Activated CD4-positive, alpha-beta T cell treated with anti-CD3 and anti-CD28 coated beads, Interleukin-2, amount 10 ng/mL, durations not matched to agents 24 days and 14 days (primary cell): ENCODE data around the gene YIF1A. TPM values are rescaled to one million over a fixed set of nuclear protein-coding genes. Genes with fewer than 3 reads are reported as not detected.
"Not testable (repeated sequence)": the region's sequence is repeated elsewhere in the genome, so short reads cannot be mapped to it uniquely, and the experiment has no call there.

Source experiments
- DNase-seq: peaks from one replicate; pipeline ENCODE4 v3.0.0; 2022
- H3K27ac Mint-ChIP-seq: one replicate; pipeline ENCODE4 v1.8.0; 2022; ENCODE audit warnings: mild to moderate bottlenecking, mixed read lengths
- H3K27me3 Mint-ChIP-seq: one replicate; pipeline ENCODE4 v1.8.0; 2022; ENCODE audit warnings: mixed read lengths
- H3K36me3 Mint-ChIP-seq: one replicate; pipeline ENCODE4 v1.8.0; 2022; ENCODE audit warnings: low read depth, mild to moderate bottlenecking, mixed read lengths
- H3K4me1 Mint-ChIP-seq: one replicate; pipeline ENCODE4 v1.8.0; 2021; ENCODE audit warnings: mixed read lengths
- H3K4me3 Mint-ChIP-seq: one replicate; pipeline ENCODE4 v1.8.0; 2022; ENCODE audit warnings: mild to moderate bottlenecking, moderate library complexity, mixed read lengths
- H3K9me3 Mint-ChIP-seq: one replicate; pipeline ENCODE4 v1.8.0; 2021; ENCODE audit warnings: mixed read lengths
- intact Hi-C: fragments of 100-400 bp; cut with micrococcal nuclease; formaldehyde crosslinking; loops from one replicate; pipeline ENCODE4 v1.15.1; 2023
- total RNA-seq: library from RNA; stranded (reverse); gene quantifications from 2 replicates; pipeline ENCODE4 v1.2.3, GENCODE V29; 2022

Gene YIF1A
- total RNA-seq, 1 donor from 2014 or later = 119 TPM

- intact Hi-C loops = no loop called here
- no peak for DNase-seq
Measured at GRCh38 chr11:66259225-66259624, 29.7 kb downstream of the YIF1A start.

GRCh38 chr11:66258473-66258893 is 30.5 kb downstream of the YIF1A start:
- H3K27me3 Mint-ChIP-seq = no peaks in the 10 kb centered on the region
- no peaks in the 10 kb centered on the region for H3K9me3 Mint-ChIP-seq
- H3K4me3 Mint-ChIP-seq = peak overlapping the region; percentile 96
- peaks cover 25% of the 10 kb centered on the region for H3K4me1 Mint-ChIP-seq
- peak overlapping the region; percentile 96 for H3K27ac Mint-ChIP-seq
- DNase-seq = no peak
- H3K36me3 Mint-ChIP-seq = peaks cover 29% of the 10 kb centered on the region
- intact Hi-C loops = loop anchor here (1.0 kb wide), 1 partner anchor 36 kb away; no protein-coding TSS in a partner anchor

More at GRCh38 chr11:66259225-66259624, 29.7 kb downstream of the YIF1A start:
- H3K27ac Mint-ChIP-seq = peak overlapping the region; percentile 36
- no peaks in the 10 kb centered on the region for H3K9me3 Mint-ChIP-seq
- H3K36me3 Mint-ChIP-seq = peaks cover 32% of the 10 kb centered on the region
- H3K27me3 Mint-ChIP-seq = no peaks in the 10 kb centered on the region
- H3K4me1 Mint-ChIP-seq = peaks cover 25% of the 10 kb centered on the region
- H3K4me3 Mint-ChIP-seq = peak overlapping the region; percentile 96

- H3K27me3 Mint-ChIP-seq, intact Hi-C loops, H3K9me3 Mint-ChIP-seq, H3K27ac Mint-ChIP-seq, DNase-seq, H3K4me3 Mint-ChIP-seq: not testable (repeated sequence)
- Mint-ChIP-seq H3K36me3 (peaks cover 12% of the 10 kb centered on the region), H3K4me1 (peaks cover 19% of the 10 kb centered on the region)
Measured at GRCh38 chr11:66253081-66253480, 35.9 kb downstream of the YIF1A start.

GRCh38 chr11:66251809-66252208 is 37.1 kb downstream of the YIF1A start:
- no peak overlapping the region for H3K4me3 Mint-ChIP-seq

GRCh38 chr11:66248903-66249302 is 40.0 kb downstream of the YIF1A start:
- DNase-seq = no peak
- Mint-ChIP-seq H3K9me3 (no peaks in the 10 kb centered on the region), H3K4me3 (no peak overlapping the region), H3K27ac (no peak overlapping the region), H3K36me3 (peaks cover 25% of the 10 kb centered on the region), H3K27me3 (no peaks in the 10 kb centered on the region), H3K4me1 (peaks cover 9% of the 10 kb centered on the region)
- intact Hi-C loops = no loop called here

More at GRCh38 chr11:66251809-66252208, 37.1 kb downstream of the YIF1A start:
- H3K9me3 Mint-ChIP-seq = no peaks in the 10 kb centered on the region
- H3K27me3 Mint-ChIP-seq = no peaks in the 10 kb centered on the region
- H3K36me3 Mint-ChIP-seq = peaks cover 15% of the 10 kb centered on the region
- H3K4me1 Mint-ChIP-seq = peaks cover 15% of the 10 kb centered on the region
- intact Hi-C loops = no loop called here
- peak overlapping the region; percentile 15 for H3K27ac Mint-ChIP-seq
- no peak for DNase-seq

GRCh38 chr11:66247801-66248200 is 41.1 kb downstream of the YIF1A start:
- H3K36me3 Mint-ChIP-seq = peaks cover 24% of the 10 kb centered on the region
- no peak overlapping the region for H3K4me3 Mint-ChIP-seq
- no peaks in the 10 kb centered on the region for H3K27me3 Mint-ChIP-seq
- no peaks in the 10 kb centered on the region for H3K9me3 Mint-ChIP-seq
- peaks cover 10% of the 10 kb centered on the region for H3K4me1 Mint-ChIP-seq
- H3K27ac Mint-ChIP-seq = no peak overlapping the region
- no peak for DNase-seq
- intact Hi-C loops = no loop called here

GRCh38 chr11:66247295-66247694 is 41.6 kb downstream of the YIF1A start:
- Mint-ChIP-seq H3K4me3 (no peak overlapping the region), H3K36me3 (peaks cover 24% of the 10 kb centered on the region), H3K27ac (no peak overlapping the region), H3K9me3 (no peaks in the 10 kb centered on the region), H3K27me3 (no peaks in the 10 kb centered on the region), H3K4me1 (peaks cover 10% of the 10 kb centered on the region)
- DNase-seq = no peak
- intact Hi-C loops = no loop called here

- intact Hi-C loops = no loop called here
- peaks cover 4% of the 10 kb centered on the region for H3K4me1 Mint-ChIP-seq
- no peaks in the 10 kb centered on the region for H3K27me3 Mint-ChIP-seq
- DNase-seq = no peak
- no peaks in the 10 kb centered on the region for H3K9me3 Mint-ChIP-seq
- peak overlapping the region; percentile 34 for H3K27ac Mint-ChIP-seq
- peaks cover 33% of the 10 kb centered on the region for H3K36me3 Mint-ChIP-seq
- H3K4me3 Mint-ChIP-seq = no peak overlapping the region
Measured at GRCh38 chr11:66243782-66244535, 45.0 kb downstream of the YIF1A start.

GRCh38 chr11:66242095-66242765 is 46.7 kb downstream of the YIF1A start:
- Mint-ChIP-seq H3K27me3 (no peaks in the 10 kb centered on the region), H3K4me3 (no peak overlapping the region), H3K27ac (no peak overlapping the region), H3K9me3 (no peaks in the 10 kb centered on the region), H3K4me1 (peaks cover 6% of the 10 kb centered on the region), H3K36me3 (peaks cover 40% of the 10 kb centered on the region)
- intact Hi-C loops = no loop called here
- DNase-seq = no peak

GRCh38 chr11:66240781-66241136 is 48.2 kb downstream of the YIF1A start:
- H3K4me1 Mint-ChIP-seq = peaks cover 6% of the 10 kb centered on the region
- H3K9me3 Mint-ChIP-seq = no peaks in the 10 kb centered on the region
- H3K27me3 Mint-ChIP-seq = no peaks in the 10 kb centered on the region
- DNase-seq = no peak
- H3K27ac Mint-ChIP-seq = no peak overlapping the region
- H3K36me3 Mint-ChIP-seq = peaks cover 41% of the 10 kb centered on the region
- intact Hi-C loops = no loop called here
- H3K4me3 Mint-ChIP-seq = no peak overlapping the region

- H3K4me1 Mint-ChIP-seq = peaks cover 6% of the 10 kb centered on the region
- no peaks in the 10 kb centered on the region for H3K9me3 Mint-ChIP-seq
- no peak overlapping the region for H3K4me3 Mint-ChIP-seq
- peaks cover 47% of the 10 kb centered on the region for H3K36me3 Mint-ChIP-seq
- DNase-seq = no peak
- intact Hi-C loops = no loop called here
- H3K27me3 Mint-ChIP-seq = no peaks in the 10 kb centered on the region
- no peak overlapping the region for H3K27ac Mint-ChIP-seq
Measured at GRCh38 chr11:66239998-66240780, 48.8 kb downstream of the YIF1A start.

GRCh38 chr11:66239511-66239910 is 49.4 kb downstream of the YIF1A start:
- no peaks in the 10 kb centered on the region for H3K9me3 Mint-ChIP-seq
- DNase-seq = no peak
- H3K4me1 Mint-ChIP-seq = peaks cover 6% of the 10 kb centered on the region
- no peak overlapping the region for H3K27ac Mint-ChIP-seq
- no peaks in the 10 kb centered on the region for H3K27me3 Mint-ChIP-seq
- no peak overlapping the region for H3K4me3 Mint-ChIP-seq
- intact Hi-C loops = no loop called here
- peaks cover 46% of the 10 kb centered on the region for H3K36me3 Mint-ChIP-seq

- no peak overlapping the region for H3K4me3 Mint-ChIP-seq
Measured at GRCh38 chr11:66238786-66239413, 50.0 kb downstream of the YIF1A start.

More at GRCh38 chr11:66238786-66239413, 50.0 kb downstream of the YIF1A start:
- Mint-ChIP-seq H3K4me1 (peaks cover 3% of the 10 kb centered on the region), H3K36me3 (peaks cover 46% of the 10 kb centered on the region), H3K9me3 (no peaks in the 10 kb centered on the region), H3K27ac (no peak overlapping the region), H3K27me3 (no peaks in the 10 kb centered on the region)
- DNase-seq = no peak
- intact Hi-C loops = no loop called here
